Natural killer cell (primary cell): ENCODE results near the gene RAB8A. TPM values are rescaled to one million over a fixed set of nuclear protein-coding genes. Genes with fewer than 3 reads are reported as not detected.
"Not testable (repeated sequence)": the region's sequence is repeated elsewhere in the genome, so short reads cannot be mapped to it uniquely, and the experiment has no call there.

Source experiments
- ATAC-seq, 3 donors: fragments of 150-1000 bp in 2 of 3; fragments of 200-7000 bp in 1 of 3; cut with Tn5 transposase; 1 replicate in 1 of 3; 2 replicates in 2 of 3; pipeline ENCODE4 v1.10.0; 2021; ENCODE audit warnings: mild to moderate bottlenecking in 2 of 3, moderate library complexity in 2 of 3
- DNase-seq, 2 donors: peaks; one replicate each; pipeline versions ENCODE4 v3.0.0 to v3.0.0-alpha.2; 2013 to 2021; ENCODE audit warnings: mixed read lengths in 1 of 2
- H3K27ac ChIP-seq: one replicate; pipeline ENCODE4 v1.5.1; 2013; ENCODE audit warnings: mild to moderate bottlenecking, low read length
- H3K27me3 ChIP-seq: one replicate; pipeline ENCODE4 v1.6.1; 2013; ENCODE audit warnings: low read length; ENCODE audit not compliant: control insufficient read depth, insufficient read depth
- H3K36me3 ChIP-seq: one replicate; pipeline ENCODE4 v1.6.1; 2013; ENCODE audit warnings: low read length; ENCODE audit not compliant: control insufficient read depth, insufficient read depth
- H3K4me1 ChIP-seq: one replicate; pipeline ENCODE4 v1.6.1; 2013; ENCODE audit warnings: low read length; ENCODE audit not compliant: control insufficient read depth, insufficient read depth
- H3K4me3 ChIP-seq: one replicate; pipeline ENCODE4 v1.5.1; 2013; ENCODE audit warnings: low read length
- H3K9me3 ChIP-seq: one replicate; pipeline ENCODE4 v1.6.1; 2013; ENCODE audit warnings: low read length; ENCODE audit not compliant: control insufficient read depth, insufficient read depth
- H3K27ac Mint-ChIP-seq, 2 donors: one replicate each; pipeline ENCODE4 v1.8.0; 2022; ENCODE audit warnings: mild to moderate bottlenecking in 2 of 2, mixed read lengths in 2 of 2, moderate library complexity in 1 of 2
- H3K27me3 Mint-ChIP-seq, 2 donors: one replicate each; pipeline ENCODE4 v1.8.0; 2022; ENCODE audit warnings: low read depth in 2 of 2, mixed read lengths in 2 of 2
- H3K36me3 Mint-ChIP-seq: one replicate; pipeline ENCODE4 v1.8.0; 2022; ENCODE audit warnings: mixed read lengths
- H3K4me1 Mint-ChIP-seq, 2 donors: one replicate each; pipeline ENCODE4 v1.8.0; 2022; ENCODE audit warnings: mixed read lengths in 2 of 2
- H3K4me3 Mint-ChIP-seq: one replicate; pipeline ENCODE4 v1.8.0; 2022; ENCODE audit warnings: mild to moderate bottlenecking, moderate library complexity, mixed read lengths
- H3K9me3 Mint-ChIP-seq, 2 donors: one replicate each; pipeline ENCODE4 v1.8.0; 2022; ENCODE audit warnings: mixed read lengths in 2 of 2
- CTCF ChIP-seq: fragments of 200-600 bp; IDR thresholded peaks from one replicate; pipeline ENCODE4 v1.8.0; 2022; ENCODE audit warnings: antibody characterized with exemption
- WGBS: methylation state at CpG from one replicate; pipeline ENCODE4 v1.1.7; 2013; ENCODE audit warnings: missing lambda C conversion rate; ENCODE audit not compliant: insufficient coverage; 5-methylcytosine and 5-hydroxymethylcytosine counted together
- intact Hi-C: fragments of 100-400 bp; cut with micrococcal nuclease; formaldehyde crosslinking; loops from one replicate; pipeline ENCODE4 v1.14.2; 2022
- total RNA-seq, 4 donors: library from RNA; stranded (reverse); fragments of 120-200 nt in 1 of 4; gene quantifications; one replicate each; pipeline versions ENCODE4 v1.2.3 to v1.2.4, GENCODE V29; 2013 to 2022

Gene RAB8A
- total RNA-seq, 3 donors from 2014 or later (not counting 1 experiment from before 2014, with no cell fraction given) = 137 to 161 (median 149) TPM

- no peaks in the 10 kb centered on the region for H3K36me3 Mint-ChIP-seq
- Histone ChIP-seq H3K27ac (peak overlapping the region; percentile 85), H3K9me3 (peaks cover 10% of the 10 kb centered on the region), H3K4me1 (peaks cover 38% of the 10 kb centered on the region), H3K4me3 (no peak overlapping the region), H3K36me3 (no peaks in the 10 kb centered on the region), H3K27me3 (no peaks in the 10 kb centered on the region)
- peak overlapping the region; percentile 52 for H3K4me3 Mint-ChIP-seq
- WGBS = 10% methylated on average over 2 of the region's 2 CpGs
- intact Hi-C loops = no loop called here
- DNase-seq = peak in 1 of 2 donors; percentile 39
- no peaks in the 10 kb centered on the region for H3K9me3 Mint-ChIP-seq
- no peaks in the 10 kb centered on the region for H3K27me3 Mint-ChIP-seq
- peak overlapping the region; percentile 89 to 94 for H3K27ac Mint-ChIP-seq
- no peak for TF ChIP-seq CTCF
- peaks cover 39 to 44% of the 10 kb centered on the region in 2 donors for H3K4me1 Mint-ChIP-seq
- peak; percentile 78 to 84 (median 83) for ATAC-seq
Measured at GRCh38 chr19:16168465-16169081, 56.9 kb downstream of the RAB8A start.

GRCh38 chr19:16170134-16170533, 58.4 kb downstream of the RAB8A start:
- no peak overlapping the region for H3K4me3 Mint-ChIP-seq
- TF ChIP-seq CTCF = no peak
- no peaks in the 10 kb centered on the region for H3K36me3 ChIP-seq
- intact Hi-C loops = no loop called here
- H3K4me3 ChIP-seq = no peak overlapping the region
- WGBS = 91% methylated on average over 1 of the region's 1 CpG
- peaks cover 40% of the 10 kb centered on the region for H3K4me1 ChIP-seq
- DNase-seq (no peak), ATAC-seq (no peak)
- no peaks in the 10 kb centered on the region for H3K9me3 Mint-ChIP-seq
- no peak overlapping the region for H3K27ac ChIP-seq
- peak overlapping the region; percentile 89 to 94 for H3K27ac Mint-ChIP-seq
- H3K27me3 Mint-ChIP-seq = no peaks in the 10 kb centered on the region
- H3K36me3 Mint-ChIP-seq = no peaks in the 10 kb centered on the region
- H3K9me3 ChIP-seq = peaks cover 10% of the 10 kb centered on the region
- H3K4me1 Mint-ChIP-seq = peaks cover 41 to 46% of the 10 kb centered on the region in 2 donors
- no peaks in the 10 kb centered on the region for H3K27me3 ChIP-seq

GRCh38 chr19:16175954-16176353, 64.3 kb downstream of the RAB8A start:
- Histone ChIP-seq H3K4me1 (peaks cover 14% of the 10 kb centered on the region), H3K27me3 (no peaks in the 10 kb centered on the region), H3K9me3 (peaks cover 6% of the 10 kb centered on the region), H3K36me3 (no peaks in the 10 kb centered on the region), H3K27ac (no peak overlapping the region), H3K4me3 (no peak overlapping the region)
- TF ChIP-seq CTCF = no peak
- H3K36me3 Mint-ChIP-seq = no peaks in the 10 kb centered on the region
- H3K27ac Mint-ChIP-seq = no peak overlapping the region
- no peaks in the 10 kb centered on the region for H3K9me3 Mint-ChIP-seq
- WGBS = no CpG with 5 or more reads among the region's 2 CpGs
- H3K4me1 Mint-ChIP-seq = peaks cover 14 to 22% of the 10 kb centered on the region in 2 donors
- intact Hi-C loops = no loop called here
- H3K4me3 Mint-ChIP-seq = no peak overlapping the region
- ATAC-seq (no peak), DNase-seq (no peak)
- H3K27me3 Mint-ChIP-seq = no peaks in the 10 kb centered on the region

- ATAC-seq, DNase-seq, H3K4me3 ChIP-seq, H3K27me3 ChIP-seq, H3K4me1 Mint-ChIP-seq, H3K9me3 Mint-ChIP-seq, H3K36me3 Mint-ChIP-seq, H3K9me3 ChIP-seq, H3K4me3 Mint-ChIP-seq, intact Hi-C loops, H3K27ac Mint-ChIP-seq, H3K27me3 Mint-ChIP-seq, H3K36me3 ChIP-seq, H3K27ac ChIP-seq: not testable (repeated sequence)
- 89% methylated on average over 5 of the region's 5 CpGs for WGBS
- peaks cover 19% of the 10 kb centered on the region for H3K4me1 ChIP-seq
Measured at GRCh38 chr19:16178866-16179265, 67.2 kb downstream of the RAB8A start.
